Measurements from ENCODE around the gene PHF14. TPM values are rescaled to one million over a fixed set of nuclear protein-coding genes. Genes with fewer than 3 reads are reported as not detected.
A peak's percentile ranks its signal among the peaks of the same experiment; 100 is the strongest.
"Not testable (repeated sequence)": the region's sequence is repeated elsewhere in the genome, so short reads cannot be mapped to it uniquely, and the experiment has no call there.

Gene PHF14
- total RNA-seq = 23.1 TPM

DNA sequence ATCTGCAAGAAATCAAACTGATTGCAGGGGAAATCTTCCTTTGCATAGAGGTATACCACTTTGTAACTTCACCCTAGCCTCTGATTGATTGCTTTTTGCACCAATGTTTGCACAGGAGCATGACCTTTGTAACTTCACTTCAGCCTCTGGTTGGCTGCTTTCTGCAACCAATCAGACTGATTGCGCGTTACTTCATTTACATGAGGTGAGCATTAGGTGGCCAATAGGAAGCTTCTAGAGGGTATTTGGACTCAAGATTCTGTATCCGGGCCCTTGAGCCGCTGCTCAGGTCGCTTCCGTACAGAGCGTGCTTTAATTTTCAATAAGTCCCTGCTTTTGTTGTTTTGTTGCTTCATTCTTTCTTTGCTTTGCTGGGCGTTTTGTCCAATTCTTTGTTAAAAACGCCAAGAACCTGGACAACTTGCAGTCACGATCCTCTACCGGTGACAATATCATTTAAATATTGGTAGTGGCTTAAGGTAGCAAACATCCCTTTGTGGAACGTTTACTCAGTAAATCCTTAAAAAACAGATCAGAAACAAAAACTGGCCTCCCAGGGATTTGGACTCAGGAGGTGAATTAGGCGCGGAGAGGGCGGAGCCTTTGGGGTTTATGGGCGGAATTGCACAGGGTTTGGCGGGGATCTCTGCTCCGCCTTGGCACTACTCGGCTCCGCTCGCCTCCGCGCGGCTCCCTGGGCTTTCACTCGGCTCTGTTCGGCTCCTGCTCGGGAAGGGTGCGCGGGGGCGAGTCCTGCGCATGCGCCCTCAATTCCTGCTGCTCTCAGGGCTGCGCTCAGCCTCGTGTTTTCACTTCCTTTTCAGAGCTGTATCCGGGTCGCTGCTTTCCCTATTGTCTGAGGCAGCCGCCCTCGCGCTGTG, at the start of gene PHF14:
Gene PHF14, plus strand, starts transcription at position 812 of the 881 bp plus-strand sequence. CDS start 452 bp downstream, outside the sequence.
- ATAC-seq = peak; percentile 100

- no peak for ATAC-seq
Observed at GRCh38 chr7:10924370-10924769, 49.3 kb upstream of the PHF14 start.

DNA sequence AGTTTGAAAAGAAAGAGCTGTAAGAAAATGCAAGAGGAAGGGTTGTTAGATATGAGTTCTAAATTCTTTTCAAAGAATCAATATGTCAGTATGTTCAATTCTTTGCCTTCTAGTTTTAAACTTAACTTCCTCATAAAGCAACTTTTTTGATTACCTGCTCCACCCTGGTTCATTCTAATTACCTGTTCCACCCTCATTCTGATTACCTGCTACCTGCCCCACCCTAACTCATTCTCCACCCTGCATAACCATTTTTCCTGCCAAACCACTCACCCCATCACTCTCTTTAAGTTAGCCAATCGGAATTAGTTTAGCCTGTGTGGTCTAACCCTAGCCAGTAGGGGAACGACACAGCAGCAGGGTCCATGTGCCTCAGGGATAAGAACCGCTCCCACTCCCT, 45.5 kb upstream of the PHF14 start:
- not testable (repeated sequence) for ATAC-seq

GRCh38 chr7:10930551-10930950, 43.1 kb upstream of the PHF14 start:
- ATAC-seq = no peak

- no peak for ATAC-seq
Observed at GRCh38 chr7:10931161-10931560, 42.5 kb upstream of the PHF14 start.

DNA sequence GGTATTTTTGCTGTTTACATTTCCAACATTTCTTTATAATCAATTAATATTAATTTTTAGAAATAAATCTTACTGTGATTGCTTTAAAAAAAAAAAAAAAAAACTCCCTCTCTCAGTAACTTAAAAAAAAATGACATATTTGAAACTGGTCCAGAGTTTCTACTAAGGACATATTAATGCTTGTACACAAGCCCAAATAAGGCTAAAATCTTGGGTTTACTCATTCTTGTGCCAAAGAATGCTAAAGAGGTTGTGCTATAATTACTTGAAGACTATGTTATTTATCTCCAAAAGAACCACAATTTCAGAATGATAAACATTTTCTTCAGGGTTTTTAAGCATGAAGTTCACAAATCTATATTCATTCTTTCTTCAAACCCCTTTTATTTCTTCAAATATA, 39.4 kb upstream of the PHF14 start:
- ATAC-seq = no peak

DNA sequence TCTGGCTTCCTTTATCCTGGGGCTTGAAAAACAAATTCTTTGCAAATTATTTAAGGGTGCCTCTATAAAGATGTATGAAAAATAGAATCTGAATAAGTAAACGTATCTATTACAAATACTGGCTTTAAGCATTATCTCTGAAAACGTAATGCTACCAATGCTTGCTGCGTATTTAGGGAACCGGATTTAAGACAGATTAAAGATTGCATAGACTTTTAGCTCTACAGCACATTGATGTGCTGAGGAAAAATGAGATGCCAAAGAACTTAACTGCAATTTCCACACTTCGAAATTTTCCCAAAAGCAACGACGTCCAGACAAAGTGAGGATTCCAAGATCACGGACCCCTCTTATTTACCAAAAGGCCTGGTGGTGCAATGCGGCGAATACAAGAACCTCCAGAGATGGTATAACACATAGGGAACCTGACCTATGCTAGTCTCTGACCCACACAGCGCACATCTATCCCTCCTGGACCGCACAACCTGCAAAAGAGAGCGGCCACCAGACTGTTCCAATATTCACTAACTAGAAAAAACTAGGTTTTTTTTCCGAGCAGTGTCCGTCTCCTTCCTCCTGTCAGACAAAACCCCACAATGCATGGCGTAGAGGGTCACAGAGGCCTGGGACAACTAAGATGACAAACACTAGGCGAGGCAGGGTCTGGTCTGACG, 34.3 kb upstream of the PHF14 start:
- peak; percentile 25 for ATAC-seq

DNA sequence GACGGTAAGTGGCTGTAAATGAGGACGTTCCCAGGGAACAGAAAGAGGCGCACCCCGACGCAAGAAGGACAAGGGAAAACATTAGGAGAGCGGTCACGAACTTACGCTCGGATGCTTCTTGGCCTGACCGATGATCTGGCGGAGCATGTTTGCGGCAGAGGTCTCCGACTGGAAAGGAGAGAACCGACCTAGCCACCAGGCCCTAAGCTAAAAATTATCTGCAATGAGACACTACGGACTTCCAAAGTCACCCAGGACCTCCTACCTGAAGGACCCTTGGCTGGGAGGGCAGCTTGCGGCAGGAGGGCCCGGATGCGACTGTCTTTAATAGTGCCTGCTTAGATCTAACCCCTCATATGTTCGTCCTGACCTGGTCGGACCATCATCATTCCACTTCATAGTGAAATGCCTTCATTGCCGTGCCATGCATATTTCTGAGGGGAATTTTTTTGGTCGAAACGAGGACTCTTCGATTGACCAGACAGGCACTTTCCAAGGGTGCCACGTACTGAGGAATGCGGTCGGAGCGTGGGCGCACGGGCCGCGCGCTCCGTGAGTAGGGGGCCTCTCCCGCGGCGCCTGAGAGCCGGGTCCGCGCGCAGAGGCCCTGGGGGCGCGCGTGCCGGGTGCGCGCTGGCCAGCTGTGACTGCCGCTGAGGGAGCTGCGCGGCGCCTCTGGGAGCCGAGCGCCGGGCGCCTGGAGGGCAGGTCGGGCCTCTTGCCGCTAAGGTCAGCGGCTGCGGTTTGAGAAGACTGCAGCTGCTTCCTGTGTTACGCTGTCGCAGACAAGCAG, 33.6 kb upstream of the PHF14 start:
- peak; percentile 99 for ATAC-seq

DNA sequence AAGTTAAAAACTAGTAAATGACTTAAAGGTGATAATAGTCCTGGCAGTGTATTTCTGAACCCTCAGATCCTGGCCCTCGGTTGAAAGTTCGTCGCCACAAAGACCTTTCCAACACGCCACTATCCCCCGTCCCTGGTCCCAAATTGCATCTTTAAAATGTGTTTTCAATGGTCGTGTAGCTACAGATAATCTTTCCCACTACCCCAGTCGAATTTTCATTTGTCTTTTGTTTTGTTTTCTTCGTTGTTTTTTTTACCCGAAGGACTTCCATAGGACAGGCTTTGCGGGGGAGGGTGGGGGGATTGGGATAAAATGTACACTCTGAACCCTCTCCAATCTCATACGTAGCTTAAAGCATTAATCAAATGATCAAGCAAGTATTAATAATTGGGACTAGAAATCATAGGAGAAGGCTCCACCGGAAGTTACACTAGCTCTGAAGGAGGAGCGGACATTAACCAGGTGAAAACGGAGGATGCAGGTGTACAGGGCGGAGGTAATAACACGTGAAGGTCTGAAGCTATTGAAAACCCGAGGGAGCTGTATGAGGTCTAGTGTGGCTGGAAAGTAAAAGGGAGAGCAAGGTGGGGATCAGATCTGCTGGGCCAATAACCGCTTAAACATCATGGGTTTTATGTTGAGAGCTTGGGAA, 32.8 kb upstream of the PHF14 start:
- ATAC-seq = peak; percentile 36

DNA sequence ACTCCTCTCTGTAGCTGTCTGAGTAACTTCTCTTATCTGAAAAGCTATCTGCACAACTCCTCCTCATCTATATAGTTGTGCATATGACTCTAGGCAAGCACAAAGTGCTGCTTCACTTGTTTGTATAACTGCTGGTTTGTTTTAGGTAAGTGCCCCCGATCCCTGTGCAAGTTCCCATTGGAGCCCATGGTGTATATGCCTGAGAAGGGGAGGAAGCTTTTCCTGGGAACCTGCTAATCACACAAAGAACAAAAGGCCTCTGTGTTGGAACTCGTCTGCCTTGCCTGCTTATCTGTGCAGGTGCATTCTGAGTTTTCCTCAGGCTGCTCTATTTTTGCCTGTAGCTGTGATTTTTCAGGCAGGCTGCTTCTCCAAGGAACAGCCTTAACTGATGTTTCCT, 23.2 kb upstream of the PHF14 start:
- no peak for ATAC-seq

DNA sequence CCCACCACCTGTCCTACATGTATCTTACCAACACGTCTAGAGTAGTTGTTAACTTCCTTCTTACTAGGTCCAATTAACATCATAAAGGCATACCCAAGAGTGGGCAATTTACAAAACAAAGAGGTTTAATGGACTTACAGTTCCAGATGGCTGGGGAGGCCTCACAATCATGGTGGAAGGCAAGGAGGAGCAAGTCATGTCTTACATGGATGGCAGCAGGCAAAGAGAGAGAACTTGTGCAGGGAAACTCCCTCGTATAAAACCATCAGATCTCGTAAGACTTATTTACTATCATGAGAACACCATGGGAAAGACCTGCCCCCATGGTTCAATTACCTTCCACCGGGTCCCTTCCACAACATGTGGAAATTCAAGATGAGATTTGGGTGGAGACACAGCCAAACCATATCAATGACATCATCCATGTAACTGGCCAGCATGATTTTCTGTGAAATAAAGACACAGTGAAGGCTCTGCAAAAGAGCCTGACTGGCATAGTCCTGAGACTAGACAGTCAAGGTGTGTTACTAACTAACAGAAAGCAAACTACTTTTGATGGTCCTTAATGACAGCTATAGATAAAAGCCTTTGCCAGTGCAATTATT, 22.6 kb upstream of the PHF14 start:
- ATAC-seq = not testable (repeated sequence)

DNA sequence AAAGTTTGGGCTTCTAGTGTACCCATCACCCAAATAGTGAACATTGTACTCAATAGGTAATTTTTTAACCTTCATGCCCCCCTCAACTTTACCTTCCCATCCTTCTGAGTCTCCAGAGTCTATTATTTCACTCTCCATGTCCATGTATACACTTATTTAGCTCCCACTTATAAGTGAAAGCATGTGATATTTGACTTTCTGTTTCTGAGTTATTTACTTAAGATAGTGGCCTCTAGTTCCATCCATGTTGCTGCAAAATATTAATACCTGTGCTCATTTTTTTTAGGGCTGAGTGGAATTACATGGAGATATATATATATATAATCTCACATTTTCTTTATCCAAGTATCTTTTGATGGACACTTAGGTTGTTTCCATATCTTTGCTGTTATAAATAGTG, 21.1 kb upstream of the PHF14 start:
- ATAC-seq = no peak

DNA sequence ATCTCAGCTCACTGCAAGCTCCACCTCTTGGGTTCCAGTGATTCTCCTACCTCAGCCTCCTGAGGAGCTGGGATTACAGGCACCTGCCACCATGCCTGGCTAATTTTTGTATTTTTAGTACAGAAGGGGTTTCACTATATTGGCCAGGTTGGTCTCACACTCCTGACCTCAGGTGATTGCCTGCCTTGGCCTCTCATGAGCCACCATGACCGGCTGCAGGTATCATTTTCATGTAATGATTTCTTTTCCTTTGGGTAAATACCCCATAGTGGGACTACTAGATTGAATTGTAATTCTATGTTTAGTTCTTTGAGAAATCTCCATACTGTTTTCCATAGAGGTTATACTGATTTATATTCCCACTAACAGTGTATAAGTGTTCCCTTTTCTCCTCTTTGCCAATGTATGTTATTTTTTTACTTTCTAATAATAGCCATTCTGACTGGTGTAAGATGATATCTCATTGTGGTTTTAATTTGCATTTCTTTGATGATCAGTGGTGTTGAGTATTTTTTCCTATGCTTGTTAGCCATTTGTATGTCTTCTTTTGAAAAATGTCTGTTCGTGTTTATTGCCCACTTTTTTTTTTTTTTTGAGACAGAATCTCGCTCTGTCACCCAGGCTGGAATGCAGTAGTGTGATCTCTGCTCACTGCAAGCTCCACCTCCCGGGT, 20.5 kb upstream of the PHF14 start:
- ATAC-seq = not testable (repeated sequence)

DNA sequence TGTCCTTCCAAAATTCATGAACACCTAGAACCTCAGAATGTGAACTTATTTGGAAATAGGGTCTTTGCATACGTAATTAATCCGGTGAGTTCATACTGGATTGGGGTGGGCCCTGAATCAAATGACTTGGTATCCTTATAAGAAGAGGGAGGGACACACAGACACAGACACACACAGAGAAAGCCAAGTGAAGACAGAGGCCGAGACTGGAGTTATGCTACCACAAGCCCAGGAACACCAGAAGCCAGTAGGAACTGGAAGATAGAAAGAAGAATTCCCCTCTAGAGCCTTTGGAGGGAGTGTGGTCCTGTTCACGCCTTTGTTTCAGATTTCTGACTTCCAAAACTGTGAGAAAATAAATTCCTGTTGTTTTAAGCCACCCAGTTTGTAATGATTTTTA, 17.1 kb upstream of the PHF14 start:
- ATAC-seq = no peak

- ATAC-seq = not testable (repeated sequence)
Observed at GRCh38 chr7:10960242-10960641, 13.4 kb upstream of the PHF14 start.

GRCh38 chr7:10965016-10965415, 8.7 kb upstream of the PHF14 start:
- ATAC-seq = not testable (repeated sequence)

DNA sequence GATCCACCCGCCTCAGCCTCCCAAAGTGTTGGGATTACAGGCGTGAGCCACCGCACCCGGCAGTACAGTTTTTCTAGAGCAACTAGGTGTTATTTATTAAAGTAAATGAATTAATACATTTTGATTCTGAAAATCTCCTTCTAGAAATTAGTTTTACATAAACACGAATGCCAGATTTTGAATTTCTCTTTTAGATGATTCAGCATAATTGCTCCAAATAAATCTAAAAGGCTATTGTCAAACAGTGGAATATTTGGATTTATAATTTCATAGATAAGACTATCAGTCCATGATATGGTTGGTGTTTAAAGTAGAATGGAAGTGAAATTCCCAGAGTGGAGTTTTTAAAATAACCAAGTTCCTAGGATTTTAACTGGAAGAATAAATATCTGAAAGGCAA, 1.5 kb upstream of the PHF14 start:
- ATAC-seq = no peak

GRCh38 chr7:10973942-10974911, 555 bp downstream of the PHF14 start:
- peak; percentile 9 for ATAC-seq

DNA sequence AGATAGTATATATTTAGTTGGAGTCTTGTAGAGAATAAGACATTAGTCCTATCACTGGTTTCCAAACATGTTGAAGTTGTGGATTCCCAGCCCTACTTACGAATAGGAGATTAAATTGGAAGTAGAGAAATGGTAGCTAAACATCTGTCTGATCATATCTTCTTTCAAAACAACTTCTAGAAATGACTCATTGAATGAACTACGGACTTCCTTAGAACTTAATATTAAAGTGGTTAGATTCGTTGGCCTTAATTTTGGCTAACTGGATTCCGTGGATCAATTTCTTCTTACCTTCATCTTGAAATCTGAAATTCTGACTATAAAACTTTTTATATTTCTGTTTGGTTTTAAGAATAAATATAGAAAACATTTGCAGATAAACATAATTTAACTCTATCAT, 3.4 kb downstream of the PHF14 start:
- no peak for ATAC-seq

- no peak for ATAC-seq
Observed at GRCh38 chr7:10981317-10981716, 7.6 kb downstream of the PHF14 start.

Measured in esophagus mucosa (tissue), 1 donor.